Subcutaneous abdominal adipose tissue (tissue), 5 donors: ENCODE measurements around the gene PTPN3.

Source experiments
- H3K27ac ChIP-seq: one replicate; pipeline ENCODE4 v1.7.0; 2013; ENCODE audit warnings: low read depth, mild to moderate bottlenecking, inconsistent platforms, low read length, moderate library complexity
- H3K27me3 ChIP-seq, 5 donors: one replicate each; pipeline ENCODE4 v1.7.0; 2013; ENCODE audit warnings: low read length in 5 of 5, inconsistent platforms in 1 of 5; ENCODE audit not compliant: control insufficient read depth in 5 of 5, insufficient read depth in 4 of 5
- H3K36me3 ChIP-seq, 5 donors: one replicate each; pipeline ENCODE4 v1.7.0; 2013; ENCODE audit warnings: low read length in 5 of 5; ENCODE audit not compliant: control insufficient read depth in 5 of 5, insufficient read depth in 5 of 5
- H3K4me1 ChIP-seq, 5 donors: one replicate each; pipeline ENCODE4 v1.7.0; 2013; ENCODE audit warnings: low read length in 5 of 5, mild to moderate bottlenecking in 3 of 5, moderate library complexity in 1 of 5; ENCODE audit not compliant: control insufficient read depth in 5 of 5, insufficient read depth in 5 of 5
- H3K4me3 ChIP-seq, 5 donors: one replicate each; pipeline ENCODE4 v1.7.0; 2013; ENCODE audit warnings: low read length in 5 of 5, low read depth in 1 of 5
- H3K9ac ChIP-seq, 5 donors: one replicate each; pipeline ENCODE4 v1.7.0; 2013; ENCODE audit warnings: low read length in 5 of 5, mild to moderate bottlenecking in 4 of 5, moderate library complexity in 3 of 5
- H3K9me3 ChIP-seq, 5 donors: one replicate each; pipeline ENCODE4 v1.7.0; 2013; ENCODE audit warnings: low read length in 5 of 5; ENCODE audit not compliant: control insufficient read depth in 5 of 5
- donor health status: healthy.
- donor health status: healthy.
- donor health status: healthy.
- donor health status: healthy.
- donor health status: healthy.

Gene PTPN3

GRCh38 chr9:109408759-109409462 is 89.2 kb downstream of the PTPN3 start:
- Histone ChIP-seq H3K4me1 (peaks cover 0 to 6% (median 0%) of the 10 kb centered on the region in 5 donors), H3K4me3 (no peak overlapping the region), H3K9ac (no peak overlapping the region), H3K9me3 (no peaks in the 10 kb centered on the region), H3K36me3 (peaks cover 6 to 42% (median 12%) of the 10 kb centered on the region in 5 donors), H3K27me3 (peaks cover 0 to 7% (median 0%) of the 10 kb centered on the region in 5 donors), H3K27ac (no peak overlapping the region)

GRCh38 chr9:109403766-109404320 is 94.3 kb downstream of the PTPN3 start:
- Histone ChIP-seq H3K27ac (no peak overlapping the region), H3K27me3 (peaks cover 0 to 4% (median 0%) of the 10 kb centered on the region in 5 donors), H3K9me3 (no peaks in the 10 kb centered on the region), H3K4me1 (peaks cover 0 to 3% (median 0%) of the 10 kb centered on the region in 5 donors), H3K4me3 (no peak overlapping the region), H3K9ac (peak overlapping the region in 1 of 5 donors; percentile 5), H3K36me3 (peaks cover 6 to 39% (median 10%) of the 10 kb centered on the region in 5 donors)

- Histone ChIP-seq H3K36me3 (peaks cover 6 to 42% (median 14%) of the 10 kb centered on the region in 5 donors), H3K9me3 (no peaks in the 10 kb centered on the region), H3K27ac (no peak overlapping the region), H3K27me3 (peaks cover 0 to 4% (median 0%) of the 10 kb centered on the region in 5 donors), H3K4me1 (peaks cover 0 to 3% (median 0%) of the 10 kb centered on the region in 5 donors), H3K4me3 (no peak overlapping the region), H3K9ac (no peak overlapping the region)
Observed at GRCh38 chr9:109403116-109403515, 95.0 kb downstream of the PTPN3 start.

- Histone ChIP-seq H3K27ac (no peak overlapping the region), H3K9ac (no peak overlapping the region), H3K36me3 (peaks cover 6 to 47% (median 12%) of the 10 kb centered on the region in 5 donors), H3K4me3 (no peak overlapping the region), H3K4me1 (peaks cover 0 to 3% (median 0%) of the 10 kb centered on the region in 5 donors), H3K9me3 (no peaks in the 10 kb centered on the region), H3K27me3 (peaks cover 0 to 4% (median 0%) of the 10 kb centered on the region in 5 donors)
Observed at GRCh38 chr9:109401990-109402318, 96.2 kb downstream of the PTPN3 start.

DNA sequence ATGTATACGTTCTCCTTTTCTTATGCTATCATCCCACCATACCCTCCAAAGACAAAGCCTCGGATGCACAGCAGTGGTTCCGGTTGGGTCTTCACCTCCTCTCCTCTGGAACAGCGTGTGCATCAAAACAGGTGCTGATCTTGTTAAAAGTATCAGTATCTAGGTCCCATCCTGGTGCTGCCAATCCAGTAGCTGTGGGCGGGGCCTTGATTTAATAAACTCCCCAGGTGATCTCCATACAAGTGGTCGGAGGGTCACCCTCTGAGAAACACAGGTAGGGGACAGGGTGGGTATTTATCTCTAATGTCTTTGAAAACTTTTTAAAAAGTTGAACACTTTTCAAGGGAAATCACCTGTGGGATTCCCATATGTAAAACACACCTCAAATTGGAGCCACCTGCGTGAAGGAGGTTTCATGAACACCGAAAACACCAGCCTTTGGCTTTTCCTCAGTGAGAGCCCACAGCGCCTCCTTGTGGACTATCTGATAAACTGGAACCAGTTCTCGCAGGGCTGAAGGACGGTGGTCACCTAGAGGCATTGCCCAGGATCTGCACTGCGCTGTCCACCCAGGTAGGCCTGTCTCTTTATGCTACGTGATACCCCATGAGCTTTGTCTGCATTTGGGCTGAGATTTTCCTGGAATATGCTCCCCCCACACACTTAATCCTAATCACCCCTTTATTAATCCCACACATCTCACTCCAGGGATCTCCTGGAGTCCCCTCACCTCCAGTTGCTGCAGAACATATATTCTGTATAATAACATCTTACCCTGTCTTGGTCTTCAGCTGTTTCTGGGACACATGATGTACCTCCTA is 96.7 kb downstream of the PTPN3 start:
- H3K36me3 ChIP-seq: peaks cover 4 to 45% (median 12%) of the 10 kb centered on the region in 5 donors

GRCh38 chr9:109399258-109399767 is 98.8 kb downstream of the PTPN3 start:
- Histone ChIP-seq H3K9me3 (no peaks in the 10 kb centered on the region), H3K36me3 (peaks cover 3 to 33% (median 6%) of the 10 kb centered on the region in 5 donors), H3K4me1 (peaks cover 0 to 3% (median 0%) of the 10 kb centered on the region in 5 donors), H3K27me3 (peaks cover 0 to 4% (median 0%) of the 10 kb centered on the region in 5 donors), H3K27ac (no peak overlapping the region), H3K4me3 (no peak overlapping the region), H3K9ac (no peak overlapping the region)

More for the DNA sequence above, 96.7 kb downstream of the PTPN3 start:
- H3K4me1 ChIP-seq: peaks cover 0 to 3% (median 0%) of the 10 kb centered on the region in 5 donors
- no peak overlapping the region for H3K4me3 ChIP-seq
- no peak overlapping the region for H3K9ac ChIP-seq
- H3K27me3 ChIP-seq: peaks cover 0 to 4% (median 0%) of the 10 kb centered on the region in 5 donors
- H3K27ac ChIP-seq: no peak overlapping the region
- H3K9me3 ChIP-seq: no peaks in the 10 kb centered on the region

DNA sequence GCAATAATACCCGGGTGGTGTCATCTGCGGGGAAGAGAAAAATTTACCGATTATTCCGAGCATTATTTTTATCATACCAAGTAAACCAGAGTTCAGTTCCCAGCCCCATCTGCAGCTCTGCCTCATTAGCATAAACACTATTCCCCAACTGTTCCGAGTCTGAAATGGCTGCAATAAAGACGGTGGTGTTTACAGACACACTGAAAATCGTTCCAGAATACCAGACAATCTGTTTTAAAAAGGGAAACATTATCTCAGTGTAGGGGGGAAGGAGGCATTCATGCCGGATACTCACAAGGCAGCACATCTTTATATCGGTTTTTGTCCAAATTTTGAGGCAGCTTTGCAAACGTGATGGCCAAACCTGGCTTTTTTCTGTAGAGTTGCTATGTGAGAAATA is 106.9 kb downstream of the PTPN3 start:
- Histone ChIP-seq H3K27ac (no peak overlapping the region), H3K9ac (no peak overlapping the region), H3K4me3 (no peak overlapping the region), H3K4me1 (no peaks in the 10 kb centered on the region), H3K27me3 (no peaks in the 10 kb centered on the region), H3K9me3 (no peaks in the 10 kb centered on the region), H3K36me3 (peaks cover 5 to 49% (median 35%) of the 10 kb centered on the region in 5 donors)

DNA sequence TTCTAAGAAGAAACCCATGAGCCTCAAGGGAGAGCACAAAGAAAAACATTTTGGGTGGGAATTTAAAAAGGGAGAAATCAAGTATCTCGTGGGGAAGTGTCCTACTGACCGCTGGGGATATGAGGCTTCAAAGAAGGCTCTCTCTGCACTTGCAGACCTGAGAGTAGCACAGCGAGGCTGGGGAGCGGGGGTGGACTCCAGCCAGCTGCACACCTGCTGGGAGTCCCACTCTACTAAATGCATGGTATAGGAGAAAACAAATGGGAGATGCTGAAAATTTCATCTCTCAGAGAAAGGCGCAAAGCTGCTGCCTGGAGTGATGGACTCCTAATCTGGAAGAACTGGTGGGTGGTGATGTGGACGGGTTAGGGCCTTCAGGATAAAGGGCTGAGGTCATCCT is 110.3 kb downstream of the PTPN3 start:
- Histone ChIP-seq H3K9ac (no peak overlapping the region), H3K4me1 (no peaks in the 10 kb centered on the region), H3K4me3 (no peak overlapping the region), H3K27ac (no peak overlapping the region), H3K9me3 (no peaks in the 10 kb centered on the region), H3K27me3 (no peaks in the 10 kb centered on the region), H3K36me3 (peaks cover 5 to 78% (median 51%) of the 10 kb centered on the region in 5 donors)

GRCh38 chr9:109387206-109387605 is 110.9 kb downstream of the PTPN3 start:
- H3K27me3 ChIP-seq: no peaks in the 10 kb centered on the region
- no peaks in the 10 kb centered on the region for H3K4me1 ChIP-seq
- no peak overlapping the region for H3K27ac ChIP-seq
- H3K36me3 ChIP-seq: peaks cover 5 to 85% (median 57%) of the 10 kb centered on the region in 5 donors
- no peak overlapping the region for H3K4me3 ChIP-seq
- H3K9me3 ChIP-seq: no peaks in the 10 kb centered on the region
- H3K9ac ChIP-seq: no peak overlapping the region
